ENCODE measurements around the gene TLE1. TPM values are rescaled to one million over a fixed set of nuclear protein-coding genes. Genes with fewer than 3 reads are reported as not detected.

Gene TLE1
- total and polyA plus RNA-seq, 2 donors (not counting 1 experiment from before 2014, with no cell fraction given) = 33.5 to 80.3 TPM

GRCh38 chr9:81683704-81684103 is 5.6 kb downstream of the TLE1 start:
- no peak overlapping the region for H3K4me3 ChIP-seq (ENCODE audit: control extremely low read depth in 1 of 5, extremely low read depth in 1 of 5, insufficient read depth in 1 of 5, low read depth in 2 of 5, low read length in 4 of 5)
- Mint-ChIP-seq H3K4me3 (no peak overlapping the region), H3K27me3 (no peaks in the 10 kb centered on the region), H3K4me1 (peaks cover 18% of the 10 kb centered on the region), H3K27ac (no peak overlapping the region), H3K9me3 (ENCODE audit: insufficient read depth) (no peaks in the 10 kb centered on the region)
- H3K9me3 ChIP-seq (ENCODE audit: control extremely low read depth in 1 of 3, control insufficient read depth in 2 of 3, insufficient read depth in 1 of 3, low read length in 2 of 3) = no peaks in the 10 kb centered on the region
- no peaks in the 10 kb centered on the region for H3K27me3 ChIP-seq (replicated peaks in 1 of 4; ENCODE audit: control extremely low read depth in 1 of 4, control insufficient read depth in 3 of 4, insufficient read depth in 4 of 4, low read length in 3 of 4)
- no peak overlapping the region for H3K9ac ChIP-seq (ENCODE audit: low read length)
- POLR2A ChIA-PET = interaction anchor here (0.6 kb wide), 1 partner anchor 89 kb away, joined by 4 read pairs; no protein-coding TSS in a partner anchor
- ATAC-seq (ENCODE audit: low read depth) (no peak), DNase-seq (no peak)
- H4K20me1 ChIP-seq (ENCODE audit: control insufficient read depth, insufficient read depth, low read length, poor library complexity, severe bottlenecking) = peaks cover 83% of the 10 kb centered on the region
- H3K27ac ChIP-seq (ENCODE audit: low read length in 2 of 2) = no peak overlapping the region
- TF ChIP-seq CTCF (IDR thresholded peaks at IDR 0.05) (no peak), EZH2 (IDR thresholded peaks at IDR 0.05; ENCODE audit: borderline replicate concordance, insufficient read depth, low read depth, low read length, poor library complexity, severe bottlenecking) (no peak)
- no peak overlapping the region for H3K4me2 ChIP-seq (replicated peaks; ENCODE audit: low read depth, low read length, poor library complexity, severe bottlenecking)
- WGBS (ENCODE audit: insufficient coverage) = 86% methylated on average over 2 of the region's 3 CpGs
- H3K36me3 ChIP-seq (replicated peaks in 1 of 2; ENCODE audit: control extremely low read depth in 1 of 2, control insufficient read depth in 1 of 2, extremely low read depth in 1 of 2, insufficient read depth in 2 of 2, low read length in 1 of 2) = peaks cover 0 to 18% of the 10 kb centered on the region in 2 experiments
- intact Hi-C loops (cut with micrococcal nuclease) = loop anchor here (2.0 to 10.0 kb wide), 3 partner anchors 15 to 226 kb away; no protein-coding TSS in a partner anchor
- H3K4me1 ChIP-seq (ENCODE audit: control insufficient read depth in 2 of 2, insufficient read depth in 2 of 2, low read length in 2 of 2) = peaks cover 36 to 49% of the 10 kb centered on the region in 2 donors
- peaks cover 99% of the 10 kb centered on the region for H3K79me2 ChIP-seq (ENCODE audit: control insufficient read depth, insufficient read depth, low read length)
- CTCF ChIA-PET = interaction anchor here (1.2 to 5.5 kb wide), 3 partner anchors 12 to 161 kb away, joined by 4 to 128 read pairs (median 36); no protein-coding TSS in a partner anchor
- no peak overlapping the region for H2AFZ ChIP-seq (ENCODE audit: insufficient read depth, low read depth, low read length, poor library complexity, severe bottlenecking)

- H3K4me3 ChIP-seq (ENCODE audit: control extremely low read depth in 1 of 5, extremely low read depth in 1 of 5, insufficient read depth in 1 of 5, low read depth in 2 of 5, low read length in 4 of 5) = peak overlapping the region in 2 of 5 experiments; percentile 2 to 21
- peaks cover 0 to 18% of the 10 kb centered on the region in 2 experiments for H3K36me3 ChIP-seq (replicated peaks in 1 of 2; ENCODE audit: control extremely low read depth in 1 of 2, control insufficient read depth in 1 of 2, extremely low read depth in 1 of 2, insufficient read depth in 2 of 2, low read length in 1 of 2)
- peaks cover 36 to 49% of the 10 kb centered on the region in 2 donors for H3K4me1 ChIP-seq (ENCODE audit: control insufficient read depth in 2 of 2, insufficient read depth in 2 of 2, low read length in 2 of 2)
- no peak overlapping the region for H3K27ac Mint-ChIP-seq
- H4K20me1 ChIP-seq (ENCODE audit: control insufficient read depth, insufficient read depth, low read length, poor library complexity, severe bottlenecking) = peaks cover 85% of the 10 kb centered on the region
- no peaks in the 10 kb centered on the region for H3K9me3 Mint-ChIP-seq (ENCODE audit: insufficient read depth)
- ChIA-PET CTCF (interaction anchor here (0.7 to 5.5 kb wide), 5 partner anchors 11 to 161 kb away, joined by 3 to 128 read pairs (median 4); no protein-coding TSS in a partner anchor), POLR2A (interaction anchor here (0.6 kb wide), 2 partner anchors 89 to 145 kb away, joined by 4 to 5 read pairs; no protein-coding TSS in a partner anchor)
- ATAC-seq (ENCODE audit: low read depth) = no peak
- H3K9ac ChIP-seq (ENCODE audit: low read length) = peak overlapping the region; percentile 6
- H3K4me2 ChIP-seq (replicated peaks; ENCODE audit: low read depth, low read length, poor library complexity, severe bottlenecking) = peak overlapping the region; percentile 52
- H3K27ac ChIP-seq (ENCODE audit: low read length in 2 of 2) = no peak overlapping the region
- no peaks in the 10 kb centered on the region for H3K9me3 ChIP-seq (ENCODE audit: control extremely low read depth in 1 of 3, control insufficient read depth in 2 of 3, insufficient read depth in 1 of 3, low read length in 2 of 3)
- no peak for DNase-seq
- intact Hi-C loops (cut with micrococcal nuclease) = loop anchor here (2.0 to 10.0 kb wide), 3 partner anchors 14 to 226 kb away; no protein-coding TSS in a partner anchor
- no peaks in the 10 kb centered on the region for H3K27me3 ChIP-seq (replicated peaks in 1 of 4; ENCODE audit: control extremely low read depth in 1 of 4, control insufficient read depth in 3 of 4, insufficient read depth in 4 of 4, low read length in 3 of 4)
- 83% methylated on average over 2 of the region's 3 CpGs for WGBS (ENCODE audit: insufficient coverage)
- no peak overlapping the region for H3K4me3 Mint-ChIP-seq
- peaks cover 99% of the 10 kb centered on the region for H3K79me2 ChIP-seq (ENCODE audit: control insufficient read depth, insufficient read depth, low read length)
- no peaks in the 10 kb centered on the region for H3K27me3 Mint-ChIP-seq
- TF ChIP-seq CTCF (IDR thresholded peaks at IDR 0.05) = no peak
- no peak for TF ChIP-seq EZH2 (IDR thresholded peaks at IDR 0.05; ENCODE audit: borderline replicate concordance, insufficient read depth, low read depth, low read length, poor library complexity, severe bottlenecking)
- peaks cover 18% of the 10 kb centered on the region for H3K4me1 Mint-ChIP-seq
- no peak overlapping the region for H2AFZ ChIP-seq (ENCODE audit: insufficient read depth, low read depth, low read length, poor library complexity, severe bottlenecking)
Measured at GRCh38 chr9:81683238-81683637, 6.1 kb downstream of the TLE1 start.
